Effector CD4-positive, alpha-beta T cell (primary cell): Measurements from ENCODE around the gene GPR108.
A peak's percentile ranks its signal among the peaks of the same experiment; 100 is the strongest.
"Not testable (repeated sequence)": the region's sequence is repeated elsewhere in the genome, so short reads cannot be mapped to it uniquely, and the experiment has no call there.

ENCODE experiments used
- DNase-seq: peaks from one replicate; pipeline ENCODE4 v3.0.0-alpha.2; 2020
- total RNA-seq: gene quantifications from one replicate; lab custom pipeline; 2026; lab: John Stamatoyannopoulos, UW

The GPR108 gene
- 27.0 reads per million, percentile 54 among the genes with 10 or more reads in this experiment for total RNA-seq

GRCh38 chr19:6737284-6737872 lies at the start of gene GPR108:
GPR108 (minus strand) TSS chr19:6737580; CDS start chr19:6737576, 4 bp downstream.
- DNase-seq, result peak; percentile 99

GRCh38 chr19:6779206-6779605 lies 41.8 kb upstream of the GPR108 start:
- DNase-seq, result no peak

GRCh38 chr19:6778386-6778785 lies 41.0 kb upstream of the GPR108 start:
- no peak for DNase-seq

- no peak for DNase-seq
Measured at GRCh38 chr19:6777434-6777833, 40.1 kb upstream of the GPR108 start.

- no peak for DNase-seq
Measured at GRCh38 chr19:6776999-6777398, 39.6 kb upstream of the GPR108 start.

- not testable (repeated sequence) for DNase-seq
Measured at GRCh38 chr19:6776045-6776444, 38.7 kb upstream of the GPR108 start.

GRCh38 chr19:6774821-6775707 lies 37.7 kb upstream of the GPR108 start:
- DNase-seq, result no peak

- DNase-seq, result peak; percentile 21
Measured at GRCh38 chr19:6773323-6773931, 36.0 kb upstream of the GPR108 start.

- DNase-seq, result no peak
Measured at GRCh38 chr19:6772866-6773322, 35.5 kb upstream of the GPR108 start.

- peak; percentile 75 for DNase-seq
Measured at GRCh38 chr19:6772028-6772865, 34.9 kb upstream of the GPR108 start, which contains the start of gene VAV1. VAV1 (plus strand) TSS chr19:6772708; CDS start chr19:6772808, 100 bp downstream.

- not testable (repeated sequence) for DNase-seq
Measured at GRCh38 chr19:6771648-6772027, 34.3 kb upstream of the GPR108 start.

- DNase-seq, result no peak
Measured at GRCh38 chr19:6769006-6769619, 31.7 kb upstream of the GPR108 start.

- peak; percentile 8 for DNase-seq
Measured at GRCh38 chr19:6768236-6768785, 30.9 kb upstream of the GPR108 start.

GRCh38 chr19:6767357-6768235 lies 30.2 kb upstream of the GPR108 start, which contains the start of gene SH2D3A:
SH2D3A (minus strand) TSS chr19:6767435; CDS start chr19:6763748, 3,687 bp downstream.
- peak; percentile 92 for DNase-seq

GRCh38 chr19:6767081-6767356 lies 29.6 kb upstream of the GPR108 start:
- DNase-seq, result no peak

GRCh38 chr19:6766357-6767080 lies 29.1 kb upstream of the GPR108 start:
- DNase-seq, result no peak

GRCh38 chr19:6765738-6766356 lies 28.5 kb upstream of the GPR108 start:
- DNase-seq, result peak; percentile 20

GRCh38 chr19:6762253-6762797 lies 24.9 kb upstream of the GPR108 start:
- not testable (repeated sequence) for DNase-seq

GRCh38 chr19:6761053-6761676 lies 23.8 kb upstream of the GPR108 start:
- no peak for DNase-seq
